ENCODE results near the gene GKN1. TPM values are rescaled to one million over a fixed set of nuclear protein-coding genes. Genes with fewer than 3 reads are reported as not detected.

The GKN1 gene
- total RNA-seq, 1 experiment from 2014 or later: not detected

GRCh38 chr2:68997401-68997800 is 23.0 kb downstream of the GKN1 start:
- Mint-ChIP-seq H3K9me3 (ENCODE audit: unreplicated experiment) (peaks cover 11% of the 10 kb centered on the region), H3K4me3 (ENCODE audit: unreplicated experiment) (no peak overlapping the region), H3K4me1 (ENCODE audit: insufficient read depth, unreplicated experiment) (no peaks in the 10 kb centered on the region), H3K27me3 (ENCODE audit: insufficient read depth, unreplicated experiment) (peaks cover 10% of the 10 kb centered on the region), H3K27ac (ENCODE audit: low read depth, unreplicated experiment) (no peak overlapping the region), H3K36me3 (ENCODE audit: insufficient read depth, unreplicated experiment) (no peaks in the 10 kb centered on the region)
- BruUV-seq (replicated peaks): no TSS peak
- no peak for TF ChIP-seq CTCF (IDR thresholded peaks at IDR 0.05; ENCODE audit: unreplicated experiment)
- intact Hi-C loops (cut with micrococcal nuclease): no loop called here
- no peak for DNase-seq (ENCODE audit: unreplicated experiment)
- CTCF ChIA-PET: interaction anchor here (0.6 kb wide), 1 partner anchor 210 kb away, joined by 4 read pairs; no protein-coding TSS in a partner anchor
- POLR2A ChIA-PET: no interaction called here

- H3K27me3 Mint-ChIP-seq (ENCODE audit: insufficient read depth, unreplicated experiment): peaks cover 7% of the 10 kb centered on the region
- H3K36me3 Mint-ChIP-seq (ENCODE audit: insufficient read depth, unreplicated experiment): no peaks in the 10 kb centered on the region
- peaks cover 24% of the 10 kb centered on the region for H3K9me3 Mint-ChIP-seq (ENCODE audit: unreplicated experiment)
- CTCF ChIA-PET: interaction anchor here (1.3 kb wide), 1 partner anchor 9 kb away, joined by 4 read pairs; no protein-coding TSS in a partner anchor
- DNase-seq (ENCODE audit: unreplicated experiment): no peak
- no peaks in the 10 kb centered on the region for H3K4me1 Mint-ChIP-seq (ENCODE audit: insufficient read depth, unreplicated experiment)
- intact Hi-C loops (cut with micrococcal nuclease): no loop called here
- no peak for TF ChIP-seq CTCF (IDR thresholded peaks at IDR 0.05; ENCODE audit: unreplicated experiment)
- no peak overlapping the region for H3K27ac Mint-ChIP-seq (ENCODE audit: low read depth, unreplicated experiment)
- POLR2A ChIA-PET: no interaction called here
- BruUV-seq (replicated peaks): no TSS peak
- no peak overlapping the region for H3K4me3 Mint-ChIP-seq (ENCODE audit: unreplicated experiment)
Measured at GRCh38 chr2:69001879-69002278, 27.4 kb downstream of the GKN1 start.

- Mint-ChIP-seq H3K27ac (ENCODE audit: low read depth, unreplicated experiment) (no peak overlapping the region), H3K27me3 (ENCODE audit: insufficient read depth, unreplicated experiment) (peaks cover 4% of the 10 kb centered on the region), H3K36me3 (ENCODE audit: insufficient read depth, unreplicated experiment) (no peaks in the 10 kb centered on the region), H3K4me1 (ENCODE audit: insufficient read depth, unreplicated experiment) (no peaks in the 10 kb centered on the region), H3K4me3 (ENCODE audit: unreplicated experiment) (no peak overlapping the region), H3K9me3 (ENCODE audit: unreplicated experiment) (peaks cover 24% of the 10 kb centered on the region)
- CTCF ChIA-PET: interaction anchor here (0.8 kb wide), 2 partner anchors 9 to 59 kb away, joined by 3 to 4 read pairs; partner anchors contain the start of gene ANTXR1
- DNase-seq (ENCODE audit: unreplicated experiment): no peak
- TF ChIP-seq CTCF (IDR thresholded peaks at IDR 0.05; ENCODE audit: unreplicated experiment): no peak
- BruUV-seq (replicated peaks): no TSS peak
- POLR2A ChIA-PET: no interaction called here
- intact Hi-C loops (cut with micrococcal nuclease): no loop called here
Measured at GRCh38 chr2:69003731-69004130, 29.3 kb downstream of the GKN1 start.

- H3K36me3 Mint-ChIP-seq (ENCODE audit: insufficient read depth, unreplicated experiment): no peaks in the 10 kb centered on the region
- H3K4me1 Mint-ChIP-seq (ENCODE audit: insufficient read depth, unreplicated experiment): peaks cover 6% of the 10 kb centered on the region
- H3K27me3 Mint-ChIP-seq (ENCODE audit: insufficient read depth, unreplicated experiment): no peaks in the 10 kb centered on the region
- POLR2A ChIA-PET: no interaction called here
- intact Hi-C loops (cut with micrococcal nuclease): no loop called here
- CTCF ChIA-PET: no interaction called here
- no peak overlapping the region for H3K4me3 Mint-ChIP-seq (ENCODE audit: unreplicated experiment)
- peaks cover 15% of the 10 kb centered on the region for H3K9me3 Mint-ChIP-seq (ENCODE audit: unreplicated experiment)
- no peak for DNase-seq (ENCODE audit: unreplicated experiment)
- BruUV-seq (replicated peaks): no TSS peak
- no peak overlapping the region for H3K27ac Mint-ChIP-seq (ENCODE audit: low read depth, unreplicated experiment)
- TF ChIP-seq CTCF (IDR thresholded peaks at IDR 0.05; ENCODE audit: unreplicated experiment): no peak
Measured at GRCh38 chr2:69007169-69007568, 32.7 kb downstream of the GKN1 start.

Data from MCF 10A (cell line).